ENCODE data around the gene RLN3. TPM values are rescaled to one million over a fixed set of nuclear protein-coding genes. Genes with fewer than 3 reads are reported as not detected.
A peak's percentile ranks its signal among the peaks of the same experiment; 100 is the strongest.

The RLN3 gene
- total and polyA plus RNA-seq, 2 donors (not counting 1 experiment from before 2014, with no cell fraction given): not detected

- no peaks in the 10 kb centered on the region for H3K36me3 ChIP-seq (ENCODE audit: control insufficient read depth, insufficient read depth, low read length)
- no peak within 1 kb of the TSS for H3K27ac ChIP-seq (ENCODE audit: insufficient read depth, low read length)
- TF ChIP-seq CTCF (conservative IDR thresholded peaks at IDR 0.05 in 1 of 2, IDR thresholded peaks at IDR 0.05 in 1 of 2; ENCODE audit: low read depth in 1 of 2, low read length in 2 of 2): no peak
- peak; percentile 34 to 53 for DNase-seq (ENCODE audit: low read depth in 2 of 2)
- peak within 1 kb of the TSS; percentile 68 to 85 (median 78) for H3K4me3 ChIP-seq (replicated peaks in 1 of 4; ENCODE audit: control extremely low read depth in 1 of 4, insufficient read depth in 1 of 4, low read depth in 3 of 4, low read length in 4 of 4)
- no peaks in the 10 kb centered on the region for H4K20me1 ChIP-seq (ENCODE audit: control insufficient read depth, extremely low read depth, insufficient read depth, low read length)
- peaks cover 7% of the 10 kb centered on the region for H3K4me1 ChIP-seq (ENCODE audit: control insufficient read depth, extremely low read depth, insufficient read depth, low read length)
- H3K4me2 ChIP-seq (ENCODE audit: extremely low read depth, insufficient read depth, low read length): peak within 1 kb of the TSS; percentile 86
- peak within 1 kb of the TSS; percentile 50 for H2AFZ ChIP-seq (ENCODE audit: low read length)
- H3K9ac ChIP-seq (ENCODE audit: insufficient read depth, low read length): peak within 1 kb of the TSS; percentile 36
- H3K9me3 ChIP-seq (ENCODE audit: control insufficient read depth, insufficient read depth, low read depth, low read length): no peaks in the 10 kb centered on the region
- no peaks in the 10 kb centered on the region for H3K79me2 ChIP-seq (ENCODE audit: control insufficient read depth, insufficient read depth, low read length)
- no peaks in the 10 kb centered on the region for H3K27me3 ChIP-seq (ENCODE audit: control insufficient read depth, insufficient read depth, low read length)
These were observed 44.8 kb downstream of the RLN3 start, which contains the start of gene MISP3 for GRCh38 chr19:14072535-14073260. Gene MISP3 (plus strand): TSS chr19:14072786. CDS start chr19:14073310, 524 bp downstream.

- Histone ChIP-seq H4K20me1 (ENCODE audit: control insufficient read depth, extremely low read depth, insufficient read depth, low read length) (no peaks in the 10 kb centered on the region), H3K79me2 (ENCODE audit: control insufficient read depth, insufficient read depth, low read length) (no peaks in the 10 kb centered on the region), H3K27me3 (ENCODE audit: control insufficient read depth, insufficient read depth, low read length) (no peaks in the 10 kb centered on the region), H3K4me2 (ENCODE audit: extremely low read depth, insufficient read depth, low read length) (peak overlapping the region; percentile 86), H3K36me3 (ENCODE audit: control insufficient read depth, insufficient read depth, low read length) (no peaks in the 10 kb centered on the region), H3K9me3 (ENCODE audit: control insufficient read depth, insufficient read depth, low read depth, low read length) (no peaks in the 10 kb centered on the region), H2AFZ (ENCODE audit: low read length) (peak overlapping the region; percentile 50), H3K4me1 (ENCODE audit: control insufficient read depth, extremely low read depth, insufficient read depth, low read length) (peaks cover 7% of the 10 kb centered on the region), H3K4me3 (replicated peaks in 1 of 4; ENCODE audit: control extremely low read depth in 1 of 4, insufficient read depth in 1 of 4, low read depth in 3 of 4, low read length in 4 of 4) (peak overlapping the region; percentile 68 to 85 (median 78)), H3K27ac (ENCODE audit: insufficient read depth, low read length) (peak overlapping the region; percentile 47), H3K9ac (ENCODE audit: insufficient read depth, low read length) (peak overlapping the region; percentile 36)
- peak; percentile 78 to 83 for DNase-seq (ENCODE audit: low read depth in 2 of 2)
- peak in 1 of 2 donors; percentile 13 for TF ChIP-seq CTCF (conservative IDR thresholded peaks at IDR 0.05 in 1 of 2, IDR thresholded peaks at IDR 0.05 in 1 of 2; ENCODE audit: low read depth in 1 of 2, low read length in 2 of 2)
- TF ChIP-seq EZH2 (IDR thresholded peaks at IDR 0.05; ENCODE audit: low read length, missing control alignments): no peak
These were observed 45.4 kb downstream of the RLN3 start for GRCh38 chr19:14073261-14073924.
